ENCODE measurements around the gene B4GALT5.

DNA sequence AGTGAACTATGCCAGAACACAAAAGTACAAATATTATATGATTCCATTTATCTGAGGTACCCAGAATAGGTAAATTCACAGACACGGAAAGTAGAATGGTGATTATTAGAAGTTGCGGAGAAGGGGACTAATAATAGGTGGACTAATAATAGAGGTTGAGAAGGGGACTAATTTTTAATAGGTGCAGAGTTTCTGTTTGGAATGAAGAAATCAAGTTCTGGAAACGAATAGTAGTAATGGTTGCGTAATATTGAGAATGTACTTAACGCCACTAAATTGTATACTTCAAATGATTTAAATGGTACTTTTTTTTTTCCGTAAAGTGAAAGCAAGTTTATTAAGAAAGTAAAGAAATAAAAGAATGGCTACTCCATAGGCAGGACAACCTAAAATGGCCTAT lies 33.2 kb downstream of the B4GALT5 start:
- TF ChIP-seq POLR2AphosphoS5 (IDR thresholded peaks at IDR 0.05; ENCODE audit: low read depth, low read length) (no peak), POLR2A (IDR thresholded peaks at IDR 0.05; ENCODE audit: low read depth, low read length) (no peak), TAF1 (IDR thresholded peaks at IDR 0.05; ENCODE audit: borderline replicate concordance, low read depth, low read length) (no peak)
